Activated naive CD4-positive, alpha-beta T cell treated with anti-CD3 and anti-CD28 coated beads, Interleukin-2, amount 50 U/mL, for 72 hours (primary cell): ENCODE data around the gene KIF26B. TPM values are rescaled to one million over a fixed set of nuclear protein-coding genes. Genes with fewer than 3 reads are reported as not detected.

Experiments
- ATAC-seq, 2 donors: fragments of 150-1000 bp; cut with Tn5 transposase; 2 replicates each; pipeline ENCODE4 v1.10.0; 2021; ENCODE audit warnings: mild to moderate bottlenecking in 2 of 2, moderate library complexity in 2 of 2
- DNase-seq, 2 donors: peaks; one replicate each; pipeline ENCODE4 v3.0.0; 2021 to 2022; ENCODE audit warnings: low spot score in 2 of 2
- H3K27ac Mint-ChIP-seq, 2 donors: one replicate each; pipeline ENCODE4 v1.8.0; 2022; ENCODE audit warnings: mild to moderate bottlenecking in 2 of 2, mixed read lengths in 2 of 2
- H3K36me3 Mint-ChIP-seq, 2 donors: one replicate each; pipeline ENCODE4 v1.8.0; 2022; ENCODE audit warnings: mixed read lengths in 2 of 2
- H3K9me3 Mint-ChIP-seq, 2 donors: one replicate each; pipeline ENCODE4 v1.8.0; 2022; ENCODE audit warnings: mixed read lengths in 2 of 2
- total RNA-seq, 2 donors: library from RNA; stranded (reverse); gene quantifications; one replicate each; pipeline ENCODE4 v1.2.3, GENCODE V29; 2022

Gene KIF26B
- total RNA-seq, 2 donors from 2014 or later, result 0.16 to 0.25 TPM

DNA sequence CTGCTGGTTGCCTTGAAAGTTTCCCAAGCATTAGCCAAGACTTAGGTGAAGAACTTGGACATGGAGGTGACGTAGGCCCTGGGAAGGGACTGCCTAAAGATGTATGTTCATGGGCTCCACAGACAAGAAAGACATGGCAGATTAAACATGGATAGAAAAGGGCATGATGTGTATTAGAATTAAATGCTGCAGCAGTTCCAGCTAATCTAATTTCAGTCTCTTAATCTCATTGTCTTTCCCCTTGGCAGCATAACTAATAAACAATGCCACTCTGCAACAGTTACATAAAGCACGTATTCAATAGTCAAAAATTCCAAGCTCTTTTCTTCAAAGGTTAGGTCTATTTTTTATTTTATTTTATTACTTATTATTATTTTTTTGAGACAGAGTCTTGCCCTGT lies 251.6 kb downstream of the KIF26B start:
- ATAC-seq (no peak), DNase-seq (no peak)
- Mint-ChIP-seq H3K9me3 (no peaks in the 10 kb centered on the region), H3K36me3 (no peaks in the 10 kb centered on the region), H3K27ac (no peak overlapping the region)

DNA sequence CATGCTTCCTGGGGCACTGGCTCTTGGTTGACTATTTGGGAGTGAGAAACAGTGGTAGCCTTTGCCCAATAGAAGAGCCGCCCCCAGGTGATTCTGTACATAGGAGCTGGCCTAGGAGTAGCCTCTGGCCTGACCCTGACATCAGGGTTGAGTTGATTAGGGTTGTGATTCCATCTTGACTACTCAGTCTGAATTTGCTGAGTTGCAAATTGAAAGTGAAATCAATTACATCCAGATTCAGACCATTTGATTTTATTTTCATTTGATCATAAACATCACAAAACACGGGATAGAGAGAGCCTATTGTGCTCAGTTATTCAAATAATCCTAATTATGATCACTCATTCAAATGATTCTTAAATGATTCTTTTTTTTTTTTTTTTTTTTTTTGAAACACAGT lies 253.2 kb downstream of the KIF26B start:
- ATAC-seq (no peak), DNase-seq (no peak)
- no peak overlapping the region for H3K27ac Mint-ChIP-seq
- no peaks in the 10 kb centered on the region for H3K9me3 Mint-ChIP-seq
- H3K36me3 Mint-ChIP-seq, result no peaks in the 10 kb centered on the region

DNA sequence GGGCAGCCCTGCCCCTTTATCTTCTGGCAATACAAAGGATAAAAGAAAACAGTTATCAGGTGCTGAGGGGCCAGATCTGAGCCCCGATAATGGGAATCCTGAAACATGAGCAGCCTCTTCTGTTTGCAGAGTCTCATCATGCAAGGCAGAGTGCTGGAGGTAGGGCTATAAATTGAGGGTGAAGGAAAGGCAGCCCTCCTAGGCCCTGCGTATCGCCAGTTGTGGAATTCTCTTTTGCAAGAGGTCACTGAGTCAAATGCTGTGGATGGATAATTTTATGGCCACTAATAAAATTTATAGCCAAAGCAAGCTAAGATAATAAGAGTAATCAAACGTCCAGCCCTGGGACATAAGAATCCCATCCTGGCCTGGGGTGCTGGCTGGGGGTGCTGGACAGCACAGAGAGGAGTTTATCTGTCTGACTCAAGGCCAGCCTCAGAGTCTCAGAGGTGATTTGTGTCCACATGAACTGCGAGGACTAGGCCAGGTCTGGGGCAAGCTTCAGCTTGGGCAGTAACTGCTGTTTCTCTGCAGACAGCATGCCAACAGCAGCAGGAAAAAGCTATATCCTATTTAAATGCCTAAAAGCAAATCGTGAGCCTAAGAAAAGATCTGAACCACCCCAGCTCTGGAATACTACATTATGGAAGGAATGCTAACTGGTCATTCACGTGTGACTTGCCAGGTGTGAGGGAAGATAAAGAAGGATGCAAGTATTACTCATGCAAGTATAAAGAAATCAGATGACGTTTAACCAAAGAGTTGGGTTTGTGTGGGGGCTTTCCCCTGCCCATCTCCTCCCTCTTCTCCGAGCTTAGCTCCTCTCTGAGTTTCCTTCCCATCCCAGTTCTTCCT lies 254.8 kb downstream of the KIF26B start:
- H3K9me3 Mint-ChIP-seq, result no peaks in the 10 kb centered on the region
- no peak for ATAC-seq

DNA sequence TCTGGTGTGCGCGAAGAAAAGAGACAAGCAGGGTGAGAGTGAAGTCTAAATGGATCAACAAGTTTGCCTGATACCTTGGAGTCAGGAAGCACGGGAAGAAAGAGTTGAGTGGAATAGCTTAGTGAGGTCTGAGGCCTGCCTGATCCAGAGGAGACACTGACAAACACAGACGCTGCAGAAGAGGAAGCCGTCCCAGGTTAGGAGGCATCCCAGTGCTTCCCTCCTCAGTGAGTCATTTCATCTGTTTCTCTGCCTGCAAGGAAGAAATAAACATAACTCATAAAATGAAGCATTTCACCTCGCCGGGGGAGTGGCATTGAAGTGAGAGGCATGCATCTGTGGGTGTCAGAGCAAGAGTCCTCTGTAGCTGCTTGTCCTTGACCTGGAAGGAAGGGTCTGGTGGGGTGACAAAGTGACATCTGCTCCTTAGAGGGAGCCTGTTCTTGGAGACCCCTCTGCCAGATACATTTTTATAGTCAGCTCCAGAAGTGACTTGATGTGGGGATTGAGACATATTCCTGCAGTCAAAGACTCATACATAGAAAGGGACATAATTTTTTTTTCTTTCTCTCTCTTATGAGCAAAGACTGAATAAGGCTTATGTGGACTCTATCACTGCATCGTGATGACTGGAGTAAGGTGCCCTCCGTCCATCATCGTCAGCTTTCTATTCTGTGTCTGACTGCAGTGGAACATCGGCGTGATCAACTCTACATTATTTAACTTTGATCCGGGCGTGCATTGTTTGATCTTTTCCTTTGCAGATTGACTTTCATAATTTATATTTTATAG lies 256.7 kb downstream of the KIF26B start:
- DNase-seq (no peak), ATAC-seq (no peak)
- H3K36me3 Mint-ChIP-seq, result no peaks in the 10 kb centered on the region
- H3K9me3 Mint-ChIP-seq, result no peaks in the 10 kb centered on the region
- H3K27ac Mint-ChIP-seq, result no peak overlapping the region

More for the DNA sequence above, 254.8 kb downstream of the KIF26B start:
- Mint-ChIP-seq H3K36me3 (no peaks in the 10 kb centered on the region), H3K27ac (no peak overlapping the region)
- DNase-seq, result no peak

DNA sequence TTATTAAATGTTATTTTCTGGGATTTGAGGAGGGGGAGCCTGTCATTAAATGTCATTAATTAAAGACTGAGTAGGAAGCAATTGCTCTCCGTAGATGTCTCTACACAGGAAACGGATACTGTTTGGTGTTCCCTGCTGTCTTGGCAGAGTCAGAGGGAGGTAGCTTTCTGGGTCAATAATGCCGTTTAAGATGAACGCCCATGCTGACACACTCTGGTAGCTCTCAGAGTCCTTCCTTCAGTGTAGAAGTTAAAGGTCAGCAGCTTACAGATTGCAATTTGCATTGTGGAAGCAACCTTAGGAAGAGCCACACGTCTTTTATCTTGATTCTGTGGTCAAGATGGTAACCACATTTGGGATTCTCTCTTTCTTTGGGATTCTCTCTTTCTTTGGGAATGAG lies 257.5 kb downstream of the KIF26B start:
- DNase-seq, result no peak
- Mint-ChIP-seq H3K9me3 (no peaks in the 10 kb centered on the region), H3K27ac (no peak overlapping the region), H3K36me3 (no peaks in the 10 kb centered on the region)
- ATAC-seq, result no peak

DNA sequence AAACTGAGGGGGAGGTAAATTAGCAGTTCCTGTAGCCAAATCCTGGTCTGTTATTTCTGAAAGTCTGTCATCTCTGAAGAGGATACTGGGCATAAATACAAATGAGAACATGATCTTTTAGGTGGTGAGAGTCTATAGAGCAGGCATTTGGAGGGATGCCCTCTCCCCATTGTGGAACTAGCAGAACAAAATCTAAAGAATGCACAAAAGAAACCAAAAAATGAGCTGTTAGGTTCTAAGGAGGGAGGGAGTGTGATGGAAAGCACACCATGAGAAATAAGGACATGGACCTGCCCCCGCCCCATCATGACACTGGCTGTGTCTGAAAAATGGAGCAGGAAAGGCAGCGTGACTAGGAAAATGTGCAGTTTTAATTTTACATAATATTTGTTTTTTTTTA lies 262.0 kb downstream of the KIF26B start:
- H3K9me3 Mint-ChIP-seq, result no peaks in the 10 kb centered on the region
- DNase-seq (no peak), ATAC-seq (no peak)
- H3K27ac Mint-ChIP-seq, result no peak overlapping the region
- H3K36me3 Mint-ChIP-seq, result no peaks in the 10 kb centered on the region

DNA sequence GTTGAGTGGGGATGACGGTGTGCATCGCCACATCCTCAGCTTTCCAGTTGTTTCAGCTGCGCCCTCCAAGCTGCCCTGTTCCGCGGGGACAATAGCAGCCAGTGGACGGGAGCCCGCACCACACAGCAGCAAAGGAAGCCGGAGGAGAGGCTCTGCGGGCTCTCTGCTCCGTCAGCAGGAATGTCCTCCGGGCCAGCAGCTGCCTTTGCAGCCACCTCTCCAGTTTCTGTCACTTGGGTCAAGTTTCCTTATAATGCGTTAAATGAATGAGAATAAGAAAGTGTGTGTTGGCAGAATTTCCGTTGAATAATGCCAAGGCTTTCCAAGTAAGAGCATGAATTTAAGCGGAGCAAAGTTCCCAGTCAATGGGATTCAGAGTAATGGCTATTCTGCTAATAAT lies 263.3 kb downstream of the KIF26B start:
- DNase-seq (no peak), ATAC-seq (no peak)
- Mint-ChIP-seq H3K27ac (no peak overlapping the region), H3K36me3 (no peaks in the 10 kb centered on the region), H3K9me3 (no peaks in the 10 kb centered on the region)

DNA sequence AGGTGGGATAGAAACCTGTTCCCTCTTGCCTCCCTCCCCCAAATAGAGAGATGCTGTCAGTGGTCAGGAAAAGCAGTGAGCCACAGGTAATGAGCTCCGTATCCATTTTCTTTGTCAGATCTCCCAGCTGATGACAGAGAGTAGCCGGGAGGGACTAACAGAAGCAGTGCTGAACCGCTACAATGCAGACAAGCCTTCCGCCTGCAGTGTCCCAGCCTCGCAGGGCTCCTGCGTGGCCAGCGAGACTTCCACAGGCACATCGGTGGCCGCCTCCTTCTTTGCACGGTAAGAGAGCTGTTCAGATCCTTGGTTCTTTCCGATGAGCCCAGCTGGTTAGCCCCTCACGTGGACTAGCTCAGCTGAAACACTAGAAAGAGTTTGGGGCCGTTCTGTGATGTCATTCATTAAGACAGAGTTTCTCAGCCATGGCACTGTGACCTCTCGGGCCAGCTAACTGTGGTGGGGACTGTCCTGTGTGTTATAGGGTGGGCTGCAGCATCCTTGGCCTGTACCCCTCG lies 264.7 kb downstream of the KIF26B start:
- no peak for DNase-seq
- no peaks in the 10 kb centered on the region for H3K36me3 Mint-ChIP-seq

DNA sequence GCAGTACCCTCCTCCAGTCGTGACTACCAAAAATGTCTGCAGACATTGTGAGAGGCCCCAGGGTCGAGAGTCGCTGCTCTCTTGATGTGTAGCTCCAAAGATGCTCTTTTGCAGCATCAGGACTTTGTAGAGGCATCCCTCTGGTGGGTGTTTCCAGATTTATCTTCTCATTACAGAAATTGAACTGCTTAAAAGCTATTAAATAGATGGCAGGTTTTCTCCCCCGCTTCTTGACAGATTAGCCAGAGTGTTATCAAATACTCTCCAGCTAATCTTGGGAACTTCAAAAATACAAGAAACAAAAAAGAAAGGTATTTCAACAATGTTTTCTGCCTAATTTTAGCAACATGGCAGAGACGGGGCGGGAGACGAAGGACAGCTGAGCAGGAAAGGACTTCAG lies 265.2 kb downstream of the KIF26B start:
- DNase-seq, result no peak
- Mint-ChIP-seq H3K9me3 (no peaks in the 10 kb centered on the region), H3K36me3 (no peaks in the 10 kb centered on the region), H3K27ac (no peak overlapping the region)
- ATAC-seq, result no peak

More for the DNA sequence above, 264.7 kb downstream of the KIF26B start:
- ATAC-seq, result no peak
- no peaks in the 10 kb centered on the region for H3K9me3 Mint-ChIP-seq
- H3K27ac Mint-ChIP-seq, result no peak overlapping the region

DNA sequence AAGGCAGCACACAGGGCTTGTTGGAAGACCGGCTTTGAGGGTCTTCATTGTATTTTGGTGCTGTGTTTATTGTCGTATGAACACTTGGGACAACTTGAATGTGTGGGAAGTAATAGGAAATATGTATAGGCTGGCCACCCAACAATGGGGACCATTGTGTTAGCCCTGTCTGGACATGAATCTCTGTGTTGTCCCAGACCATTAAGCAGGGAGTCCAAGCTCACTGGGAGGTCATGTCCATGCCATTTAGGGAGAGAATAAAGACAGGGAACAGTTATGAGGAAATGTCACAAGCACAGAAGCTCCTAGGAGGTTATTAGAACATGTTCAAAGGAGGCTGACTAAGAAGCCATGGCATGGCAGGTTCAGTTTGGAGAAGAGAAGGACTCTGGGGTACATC lies 266.1 kb downstream of the KIF26B start:
- ATAC-seq, result no peak
- Mint-ChIP-seq H3K9me3 (no peaks in the 10 kb centered on the region), H3K27ac (no peak overlapping the region), H3K36me3 (no peaks in the 10 kb centered on the region)
- no peak for DNase-seq

DNA sequence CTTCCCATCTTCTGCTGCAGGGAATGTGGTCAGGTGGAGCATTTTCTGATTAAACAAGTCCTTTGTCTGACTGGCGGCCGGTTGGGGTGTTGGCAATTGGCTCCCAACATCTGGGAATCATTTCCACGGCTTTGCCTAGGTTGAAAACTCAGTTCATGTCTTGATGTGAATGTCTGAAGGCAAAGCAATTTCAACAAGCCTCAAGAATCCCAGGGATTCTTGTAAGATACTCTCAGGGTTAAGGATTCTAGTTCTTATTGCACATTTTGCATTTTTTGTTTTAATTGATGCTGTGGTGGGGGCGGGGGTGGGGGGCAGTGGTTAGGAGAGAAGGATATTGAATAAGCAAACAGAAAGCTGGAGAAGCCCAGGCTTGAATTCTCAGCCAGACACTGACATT lies 273.9 kb downstream of the KIF26B start:
- H3K36me3 Mint-ChIP-seq, result no peaks in the 10 kb centered on the region
- DNase-seq (no peak), ATAC-seq (no peak)
- H3K9me3 Mint-ChIP-seq, result no peaks in the 10 kb centered on the region
- H3K27ac Mint-ChIP-seq, result no peak overlapping the region

DNA sequence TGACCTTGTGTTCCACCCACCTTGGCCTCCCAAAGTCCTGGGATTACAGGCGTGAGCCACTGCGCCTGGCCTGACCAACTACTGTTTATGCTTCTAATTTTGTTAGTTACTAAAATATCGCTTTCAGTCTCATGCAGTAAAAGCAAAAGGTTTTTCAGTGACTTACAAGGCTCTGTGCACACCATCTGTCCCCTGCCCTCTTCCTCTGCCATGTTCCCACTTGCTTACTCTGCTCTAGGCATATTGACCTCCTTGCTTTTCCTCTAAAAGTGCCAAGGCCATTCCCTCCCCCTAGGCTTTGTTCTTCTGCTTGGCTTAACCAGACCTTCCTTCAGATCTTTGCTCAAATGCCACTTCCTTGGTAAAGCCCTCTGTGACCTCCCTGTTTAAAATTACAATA lies 276.9 kb downstream of the KIF26B start:
- H3K9me3 Mint-ChIP-seq, result no peaks in the 10 kb centered on the region
- no peak overlapping the region for H3K27ac Mint-ChIP-seq
- no peak for ATAC-seq
- no peak for DNase-seq
- no peaks in the 10 kb centered on the region for H3K36me3 Mint-ChIP-seq

DNA sequence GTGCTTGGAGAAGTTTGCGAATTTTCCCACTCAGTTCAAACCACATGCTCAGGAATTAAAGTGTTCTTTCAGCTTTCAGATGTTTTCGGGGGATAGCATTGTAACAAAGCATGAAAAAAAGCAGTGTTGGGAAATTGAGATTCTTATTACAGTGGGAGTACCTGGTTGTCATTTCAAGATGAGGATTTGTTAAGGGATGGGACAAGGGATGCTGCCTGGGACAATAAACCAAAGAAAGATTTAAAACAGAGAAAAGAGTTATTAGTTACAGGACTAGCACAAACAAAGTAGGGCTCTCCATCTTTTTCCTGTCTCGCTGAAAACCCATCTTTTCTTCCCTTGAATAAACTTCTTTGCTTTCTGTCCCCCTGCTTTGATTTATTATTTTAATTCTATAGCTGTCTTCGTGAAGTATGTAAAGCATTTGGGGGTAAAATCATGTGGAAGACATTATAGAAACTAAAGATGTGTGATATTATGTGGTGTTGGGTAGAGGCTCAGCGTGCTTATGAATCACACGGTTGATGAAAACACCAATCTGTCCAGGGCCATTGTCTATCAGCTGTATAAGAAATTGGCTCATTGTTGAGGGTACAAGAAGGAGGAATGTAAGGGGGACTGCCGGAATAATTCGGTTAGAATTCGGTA lies 277.6 kb downstream of the KIF26B start:
- DNase-seq (no peak), ATAC-seq (no peak)
- Mint-ChIP-seq H3K9me3 (no peaks in the 10 kb centered on the region), H3K27ac (no peak overlapping the region), H3K36me3 (no peaks in the 10 kb centered on the region)

DNA sequence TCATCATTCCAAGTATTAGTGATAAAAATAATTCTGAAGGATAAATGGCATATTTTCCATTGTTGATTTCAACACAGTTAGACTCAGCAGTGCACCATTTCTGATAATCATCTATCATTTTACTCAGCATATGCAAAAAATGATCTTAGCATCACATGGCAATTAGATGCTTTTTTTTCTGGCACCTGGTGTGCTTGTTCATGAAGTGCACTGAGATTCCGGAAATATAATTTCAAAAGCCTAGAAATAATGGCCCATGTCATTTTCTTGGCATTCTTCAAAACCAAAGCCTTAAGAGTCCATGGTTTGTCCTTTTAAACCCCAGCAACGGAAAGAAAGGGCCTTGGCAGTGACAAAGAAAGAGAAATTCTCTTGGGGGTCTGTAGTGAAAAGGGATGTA lies 278.8 kb downstream of the KIF26B start:
- Mint-ChIP-seq H3K36me3 (no peaks in the 10 kb centered on the region), H3K27ac (no peak overlapping the region), H3K9me3 (no peaks in the 10 kb centered on the region)
- ATAC-seq, result no peak
- no peak for DNase-seq

DNA sequence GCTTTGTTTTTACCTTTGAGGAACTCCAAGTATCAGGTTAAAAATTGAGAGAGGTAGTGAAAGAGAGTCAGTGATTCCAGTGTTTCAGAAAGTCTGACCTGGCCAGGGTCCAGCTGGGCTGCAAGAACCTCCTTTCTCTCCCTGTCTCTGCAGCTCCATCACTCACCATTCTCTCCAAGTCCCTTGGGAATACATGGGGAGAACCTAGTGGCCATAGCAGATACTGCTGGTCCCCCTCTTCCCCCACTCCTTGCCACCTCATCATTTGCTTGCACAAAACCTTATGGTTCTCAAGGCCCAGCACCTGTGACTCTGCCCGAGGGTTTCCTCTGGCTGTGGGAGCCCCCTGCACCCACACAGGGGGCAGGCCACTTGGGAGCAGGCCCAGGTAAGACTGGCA lies 279.5 kb downstream of the KIF26B start:
- Mint-ChIP-seq H3K36me3 (no peaks in the 10 kb centered on the region), H3K9me3 (no peaks in the 10 kb centered on the region), H3K27ac (no peak overlapping the region)
- DNase-seq (no peak), ATAC-seq (no peak)

DNA sequence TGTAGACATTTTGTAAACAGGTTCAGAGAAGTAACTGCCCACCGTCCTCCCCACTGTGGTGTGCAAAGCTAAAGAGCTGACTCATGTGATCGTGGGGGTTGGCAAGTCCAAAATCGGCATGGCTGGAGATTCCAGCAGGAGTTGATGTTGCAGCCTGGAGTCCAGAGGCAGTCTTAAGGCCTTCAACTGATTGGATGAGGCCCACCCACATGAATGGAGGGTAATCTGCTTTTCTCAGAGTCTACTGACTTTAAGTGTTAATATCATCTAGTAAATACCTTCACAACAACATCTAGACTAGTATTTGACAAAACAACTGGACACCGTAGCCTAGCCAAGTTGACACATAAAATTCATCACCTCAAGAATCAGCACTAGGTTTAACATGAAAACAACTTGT lies 281.6 kb downstream of the KIF26B start:
- H3K27ac Mint-ChIP-seq, result no peak overlapping the region
- no peaks in the 10 kb centered on the region for H3K9me3 Mint-ChIP-seq
- H3K36me3 Mint-ChIP-seq, result no peaks in the 10 kb centered on the region
- ATAC-seq, result no peak
- no peak for DNase-seq

DNA sequence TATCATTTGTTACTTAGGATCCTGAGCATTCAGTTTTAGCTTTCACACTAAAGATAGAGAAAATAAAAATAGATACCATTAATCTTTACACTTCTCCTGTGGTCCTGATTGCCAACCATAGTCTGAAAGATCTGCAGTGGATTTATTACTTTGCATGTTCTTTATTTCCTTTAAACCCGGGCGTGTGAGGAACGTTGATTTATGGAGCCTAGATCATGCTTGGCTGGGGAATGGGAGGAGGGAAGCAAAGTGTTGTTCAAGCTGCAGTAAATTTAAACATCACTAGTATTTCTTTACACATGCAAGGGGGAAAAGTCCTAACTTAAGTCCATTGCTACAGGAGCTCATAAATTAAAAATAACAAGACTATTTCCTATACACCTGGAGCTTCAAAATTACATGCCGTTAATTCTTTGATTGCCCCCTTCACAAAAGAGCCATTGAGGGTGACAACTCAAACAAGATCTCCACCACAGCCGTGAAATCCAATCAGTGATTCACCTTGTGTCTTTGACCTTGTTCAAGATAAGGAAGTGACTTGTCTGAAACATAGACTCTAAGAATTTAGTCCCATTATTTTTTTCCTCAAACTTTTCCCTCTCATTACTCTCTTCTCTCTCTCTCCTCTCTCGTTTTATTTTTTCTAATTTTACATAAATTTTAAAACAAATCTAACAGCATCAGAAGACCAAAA lies 282.7 kb downstream of the KIF26B start:
- no peak for ATAC-seq
- DNase-seq, result no peak
- H3K9me3 Mint-ChIP-seq, result no peaks in the 10 kb centered on the region
- no peaks in the 10 kb centered on the region for H3K36me3 Mint-ChIP-seq
- no peak overlapping the region for H3K27ac Mint-ChIP-seq
